Loucy (cell line): Measurements from ENCODE around the gene DCUN1D3.

Experiments
- EZH2phosphoT487 ChIP-seq: fragments of 200-600 bp; IDR thresholded peaks from 2 replicates; pipeline ENCODE4 v1.6.1; 2018; ENCODE audit warnings: antibody characterized with exemption, mild to moderate bottlenecking, moderate library complexity, borderline replicate concordance
- TF ChIP-seq, protein P1 (sequence below): fragments of 200-600 bp; sonication (generic); conservative IDR thresholded peaks from 2 replicates; pipeline ENCODE4 v1.5.1; 2014; ENCODE audit warnings: mild to moderate bottlenecking, antibody characterized with exemption, low read length

DNA sequence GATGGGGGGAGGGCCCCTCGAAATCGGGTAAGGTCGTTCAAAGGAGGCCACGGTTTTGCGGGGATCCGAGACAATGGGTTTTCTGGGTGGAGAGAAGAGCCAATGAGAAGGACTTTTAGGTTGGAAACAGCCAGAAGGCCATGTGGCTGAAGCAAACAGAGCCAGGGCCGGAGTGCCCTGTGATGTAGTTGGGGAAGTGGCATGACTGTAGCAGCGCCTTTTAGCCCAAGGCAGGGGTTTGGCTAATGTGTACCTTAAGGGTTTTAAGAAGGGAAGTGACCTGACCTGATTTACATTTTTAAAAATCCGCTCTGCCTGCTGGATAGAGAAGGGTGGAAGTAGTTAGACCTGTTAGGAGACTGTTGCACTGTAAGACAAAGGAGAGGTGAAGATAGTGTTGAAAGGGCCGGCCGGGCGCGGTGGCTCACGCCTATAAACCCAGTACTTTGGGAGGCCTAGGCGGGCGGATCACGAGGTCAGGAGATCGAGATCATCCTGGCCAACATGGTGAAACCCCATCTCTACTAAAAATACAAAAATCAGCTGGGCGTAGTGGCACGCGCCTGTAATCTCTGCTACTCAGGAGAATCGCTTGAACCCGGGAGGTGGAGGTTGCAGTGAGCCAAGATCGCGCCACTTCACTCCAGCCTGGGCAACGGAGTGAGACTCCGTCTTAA lies 1.4 kb upstream of the DCUN1D3 start:
- TF ChIP-seq, protein P1, sequence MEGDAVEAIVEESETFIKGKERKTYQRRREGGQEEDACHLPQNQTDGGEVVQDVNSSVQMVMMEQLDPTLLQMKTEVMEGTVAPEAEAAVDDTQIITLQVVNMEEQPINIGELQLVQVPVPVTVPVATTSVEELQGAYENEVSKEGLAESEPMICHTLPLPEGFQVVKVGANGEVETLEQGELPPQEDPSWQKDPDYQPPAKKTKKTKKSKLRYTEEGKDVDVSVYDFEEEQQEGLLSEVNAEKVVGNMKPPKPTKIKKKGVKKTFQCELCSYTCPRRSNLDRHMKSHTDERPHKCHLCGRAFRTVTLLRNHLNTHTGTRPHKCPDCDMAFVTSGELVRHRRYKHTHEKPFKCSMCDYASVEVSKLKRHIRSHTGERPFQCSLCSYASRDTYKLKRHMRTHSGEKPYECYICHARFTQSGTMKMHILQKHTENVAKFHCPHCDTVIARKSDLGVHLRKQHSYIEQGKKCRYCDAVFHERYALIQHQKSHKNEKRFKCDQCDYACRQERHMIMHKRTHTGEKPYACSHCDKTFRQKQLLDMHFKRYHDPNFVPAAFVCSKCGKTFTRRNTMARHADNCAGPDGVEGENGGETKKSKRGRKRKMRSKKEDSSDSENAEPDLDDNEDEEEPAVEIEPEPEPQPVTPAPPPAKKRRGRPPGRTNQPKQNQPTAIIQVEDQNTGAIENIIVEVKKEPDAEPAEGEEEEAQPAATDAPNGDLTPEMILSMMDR, result no peak
- no peak for TF ChIP-seq EZH2phosphoT487
